ENCODE data around the gene GPHN.

- TF ChIP-seq, protein P1, sequence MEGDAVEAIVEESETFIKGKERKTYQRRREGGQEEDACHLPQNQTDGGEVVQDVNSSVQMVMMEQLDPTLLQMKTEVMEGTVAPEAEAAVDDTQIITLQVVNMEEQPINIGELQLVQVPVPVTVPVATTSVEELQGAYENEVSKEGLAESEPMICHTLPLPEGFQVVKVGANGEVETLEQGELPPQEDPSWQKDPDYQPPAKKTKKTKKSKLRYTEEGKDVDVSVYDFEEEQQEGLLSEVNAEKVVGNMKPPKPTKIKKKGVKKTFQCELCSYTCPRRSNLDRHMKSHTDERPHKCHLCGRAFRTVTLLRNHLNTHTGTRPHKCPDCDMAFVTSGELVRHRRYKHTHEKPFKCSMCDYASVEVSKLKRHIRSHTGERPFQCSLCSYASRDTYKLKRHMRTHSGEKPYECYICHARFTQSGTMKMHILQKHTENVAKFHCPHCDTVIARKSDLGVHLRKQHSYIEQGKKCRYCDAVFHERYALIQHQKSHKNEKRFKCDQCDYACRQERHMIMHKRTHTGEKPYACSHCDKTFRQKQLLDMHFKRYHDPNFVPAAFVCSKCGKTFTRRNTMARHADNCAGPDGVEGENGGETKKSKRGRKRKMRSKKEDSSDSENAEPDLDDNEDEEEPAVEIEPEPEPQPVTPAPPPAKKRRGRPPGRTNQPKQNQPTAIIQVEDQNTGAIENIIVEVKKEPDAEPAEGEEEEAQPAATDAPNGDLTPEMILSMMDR (IDR thresholded peaks at IDR 0.05): no peak
- TF ChIP-seq POLR2A (IDR thresholded peaks at IDR 0.05) (no peak), EP300 (IDR thresholded peaks at IDR 0.05) (no peak)
These were observed 14.2 kb upstream of the GPHN start for GRCh38 chr14:66493750-66494149.

Measured in upper lobe of left lung (tissue), 4 donors.